ENCODE data around the gene PRR12.

DNA sequence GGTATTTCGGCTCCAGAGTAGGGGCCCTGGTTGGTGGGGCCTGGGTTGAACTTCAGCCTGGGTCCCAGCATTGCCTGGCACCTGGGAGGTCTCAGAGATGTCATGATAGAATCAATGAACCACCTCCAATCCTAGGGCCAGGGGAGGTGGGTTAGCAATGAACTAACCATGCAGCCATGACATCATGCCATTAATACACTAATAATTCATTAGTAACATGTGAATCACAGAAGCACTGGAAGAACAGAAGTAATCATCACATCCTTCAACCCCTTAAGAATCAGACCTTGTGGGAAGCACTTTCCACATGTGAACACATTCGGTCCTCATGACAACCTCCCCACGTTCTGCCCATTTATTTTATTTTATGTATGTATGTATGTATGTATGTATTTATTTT is 17.6 kb upstream of the PRR12 start:
- TF ChIP-seq CTCF (IDR thresholded peaks at IDR 0.05), result no peak
- no peak for TF ChIP-seq POLR2A (IDR thresholded peaks at IDR 0.05)
